ENCODE measurements around the gene ZNF77. TPM values are rescaled to one million over a fixed set of nuclear protein-coding genes. Genes with fewer than 3 reads are reported as not detected.
"Not testable (repeated sequence)": the region's sequence is repeated elsewhere in the genome, so short reads cannot be mapped to it uniquely, and the experiment has no call there.

Gene ZNF77
- polyA plus RNA-seq, 1 of the 3 experiments (the other 2 are of a cell fraction): 4.4 TPM

DNA sequence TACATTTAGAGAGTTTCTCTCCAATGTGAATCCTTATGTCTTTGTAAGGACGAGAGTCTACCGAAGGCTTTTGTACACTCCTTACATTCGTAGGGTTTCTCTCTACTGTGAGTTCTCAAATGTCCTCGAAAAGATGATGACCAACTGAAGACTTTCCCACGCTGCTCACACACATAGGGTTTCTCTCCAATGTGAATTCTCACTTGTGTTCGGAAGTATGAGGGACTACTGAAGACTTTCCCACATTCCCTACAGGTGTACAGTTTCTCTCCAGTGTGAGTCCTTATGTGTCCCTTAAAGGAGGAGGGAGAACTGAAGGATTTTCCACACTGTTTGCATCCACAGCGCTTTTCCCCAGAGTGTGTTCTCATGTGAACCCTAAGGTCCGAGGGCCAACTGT, 48.1 kb downstream of the ZNF77 start (continued):
- TF ChIP-seq POLR2AphosphoS5 (IDR thresholded peaks at IDR 0.05; ENCODE audit: low read depth, low read length) (no peak), FOXM1 (IDR thresholded peaks at IDR 0.05; ENCODE audit: low read depth) (no peak), EP300 (IDR thresholded peaks at IDR 0.05; ENCODE audit: borderline replicate concordance in 1 of 2, low read depth in 1 of 2, low read length in 1 of 2) (no peak), ELF1 (IDR thresholded peaks at IDR 0.05) (no peak), FOSL2 (IDR thresholded peaks at IDR 0.05; ENCODE audit: borderline replicate concordance, low read depth) (no peak), YY1 (IDR thresholded peaks at IDR 0.05; ENCODE audit: low read depth) (no peak), RFX5 (IDR thresholded peaks at IDR 0.05; ENCODE audit: low read length) (no peak)

DNA sequence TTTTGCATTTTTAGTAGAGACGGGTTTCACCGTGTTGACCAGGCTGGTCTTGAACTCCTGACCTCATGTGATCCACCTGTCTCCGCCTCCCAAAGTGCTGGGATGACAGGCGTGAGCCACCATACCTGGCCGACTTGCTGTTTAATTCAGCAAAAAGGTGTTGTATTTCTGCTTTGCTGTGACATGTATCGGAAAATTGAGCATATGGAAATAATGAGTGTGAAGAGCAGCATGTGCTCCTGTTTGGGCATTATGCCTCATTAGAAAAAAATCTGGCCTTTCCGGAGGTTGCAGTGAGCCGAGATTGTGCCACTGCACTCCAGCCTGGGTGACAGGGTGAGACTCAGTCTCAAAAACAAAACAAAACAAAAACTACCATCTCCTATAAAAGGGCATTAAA, 54.2 kb downstream of the ZNF77 start:
- H3K9me2 ChIP-seq; H3K4me3 ChIP-seq (ENCODE audit: low read depth in 2 of 2, low read length in 1 of 2); H3K9ac ChIP-seq; H3K9me3 ChIP-seq; H3K4me1 ChIP-seq (ENCODE audit: control insufficient read depth in 1 of 2, insufficient read depth in 2 of 2, low read depth in 1 of 2, low read length in 1 of 2); H3K27me3 ChIP-seq (ENCODE audit: insufficient read depth); POLR2A ChIA-PET; H4K20me1 ChIP-seq (ENCODE audit: insufficient read depth); H3K79me2 ChIP-seq (ENCODE audit: insufficient read depth); H3K4me2 ChIP-seq; H2AFZ ChIP-seq (ENCODE audit: low read depth); H3K27ac ChIP-seq (ENCODE audit: low read depth in 2 of 2, low read length in 1 of 2); H3K36me3 ChIP-seq (replicated peaks in 1 of 2; ENCODE audit: control insufficient read depth in 1 of 2, insufficient read depth in 2 of 2, low read length in 1 of 2); H3F3A ChIP-seq (replicated peaks; ENCODE audit: insufficient read depth); DNase-seq: not testable (repeated sequence)
- CTCF ChIA-PET: interaction anchor here (1.0 kb wide), 1 partner anchor 50 kb away, joined by 3 read pairs; the partner anchor contains the start of gene ZNF555
- WGBS (ENCODE audit: low lambda C conversion rate): 56% methylated on average over 8 of the region's 8 CpGs

DNA sequence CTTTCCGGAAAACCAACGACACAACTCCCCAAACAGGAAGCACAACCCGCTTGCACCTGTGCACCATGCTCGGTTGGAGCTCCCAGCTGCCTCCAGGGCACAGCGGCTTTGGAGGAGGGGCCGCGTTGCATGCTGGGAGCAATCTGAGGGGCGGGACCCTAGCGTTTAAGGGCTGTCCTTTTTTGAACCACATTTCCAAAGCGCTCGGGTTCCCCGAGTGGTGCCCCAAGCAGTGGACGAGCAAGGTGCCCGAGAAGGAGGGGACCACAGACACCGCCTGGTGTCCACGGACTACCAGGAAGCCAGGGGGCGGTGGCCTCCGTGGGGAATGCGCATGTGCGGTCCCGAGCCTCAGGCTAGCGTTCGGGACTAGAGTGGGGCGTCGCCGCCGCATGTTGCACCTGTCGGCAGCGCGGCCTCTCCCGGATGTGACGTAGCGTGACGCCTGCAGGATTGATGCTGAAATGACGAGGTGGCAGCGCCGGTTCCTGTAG, 56.0 kb downstream of the ZNF77 start:
- Histone ChIP-seq H3K9me2 (no peaks in the 10 kb centered on the region), H3K36me3 (replicated peaks in 1 of 2; ENCODE audit: control insufficient read depth in 1 of 2, insufficient read depth in 2 of 2, low read length in 1 of 2) (no peaks in the 10 kb centered on the region), H3K27me3 (ENCODE audit: insufficient read depth) (no peaks in the 10 kb centered on the region), H2AFZ (ENCODE audit: low read depth) (no peak overlapping the region), H4K20me1 (ENCODE audit: insufficient read depth) (no peaks in the 10 kb centered on the region), H3K9me3 (no peaks in the 10 kb centered on the region), H3K4me1 (ENCODE audit: control insufficient read depth in 1 of 2, insufficient read depth in 2 of 2, low read depth in 1 of 2, low read length in 1 of 2) (peaks cover 0 to 3% of the 10 kb centered on the region in 2 experiments; a peak in 1 of 4 replicates), H3K4me2 (no peak overlapping the region), H3K9ac (no peak overlapping the region), H3F3A (replicated peaks; ENCODE audit: insufficient read depth) (no peaks in the 10 kb centered on the region), H3K4me3 (ENCODE audit: low read depth in 2 of 2, low read length in 1 of 2) (no peak overlapping the region), H3K27ac (ENCODE audit: low read depth in 2 of 2, low read length in 1 of 2) (no peak overlapping the region), H3K79me2 (ENCODE audit: insufficient read depth) (no peaks in the 10 kb centered on the region)
- ChIA-PET POLR2A (interaction anchor here (2.1 kb wide), 1 partner anchor 61 kb away, joined by 8 read pairs; no protein-coding TSS in a partner anchor), CTCF (interaction anchor here (0.6 to 2.6 kb wide), 7 partner anchors 12 to 275 kb away, joined by 3 to 25 read pairs (median 6); partner anchors contain the start of genes ZNF555, ZNF57 and ZNF77)
- 85% methylated on average over 24 of the region's 37 CpGs for WGBS (ENCODE audit: low lambda C conversion rate)
- DNase-seq: no peak
- TF ChIP-seq, protein P1, sequence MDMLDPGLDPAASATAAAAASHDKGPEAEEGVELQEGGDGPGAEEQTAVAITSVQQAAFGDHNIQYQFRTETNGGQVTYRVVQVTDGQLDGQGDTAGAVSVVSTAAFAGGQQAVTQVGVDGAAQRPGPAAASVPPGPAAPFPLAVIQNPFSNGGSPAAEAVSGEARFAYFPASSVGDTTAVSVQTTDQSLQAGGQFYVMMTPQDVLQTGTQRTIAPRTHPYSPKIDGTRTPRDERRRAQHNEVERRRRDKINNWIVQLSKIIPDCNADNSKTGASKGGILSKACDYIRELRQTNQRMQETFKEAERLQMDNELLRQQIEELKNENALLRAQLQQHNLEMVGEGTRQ (IDR thresholded peaks at IDR 0.05; ENCODE audit: borderline replicate concordance, low read depth, low read length): no peak
- TF ChIP-seq MXI1 (IDR thresholded peaks at IDR 0.05; ENCODE audit: low read depth, low read length): no peak
- TF ChIP-seq FOXM1 (IDR thresholded peaks at IDR 0.05; ENCODE audit: low read depth): no peak
- TF ChIP-seq EP300 (IDR thresholded peaks at IDR 0.05; ENCODE audit: borderline replicate concordance in 1 of 2, low read depth in 1 of 2, low read length in 1 of 2): no peak
- no peak for TF ChIP-seq FOXJ3 (CRISPR knock-in tag; IDR thresholded peaks at IDR 0.05)
- TF ChIP-seq FOSL2 (IDR thresholded peaks at IDR 0.05; ENCODE audit: borderline replicate concordance, low read depth): no peak
- TF ChIP-seq, protein P2, sequence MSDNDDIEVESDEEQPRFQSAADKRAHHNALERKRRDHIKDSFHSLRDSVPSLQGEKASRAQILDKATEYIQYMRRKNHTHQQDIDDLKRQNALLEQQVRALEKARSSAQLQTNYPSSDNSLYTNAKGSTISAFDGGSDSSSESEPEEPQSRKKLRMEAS (IDR thresholded peaks at IDR 0.05; ENCODE audit: low read depth): no peak
- TF ChIP-seq TEAD4 (IDR thresholded peaks at IDR 0.05; ENCODE audit: borderline replicate concordance, insufficient read depth): no peak
- TF ChIP-seq GABPA (IDR thresholded peaks at IDR 0.05; ENCODE audit: low read depth): no peak
- no peak for TF ChIP-seq RXRA (IDR thresholded peaks at IDR 0.05; ENCODE audit: borderline replicate concordance, low read depth)
- TF ChIP-seq, protein P3, sequence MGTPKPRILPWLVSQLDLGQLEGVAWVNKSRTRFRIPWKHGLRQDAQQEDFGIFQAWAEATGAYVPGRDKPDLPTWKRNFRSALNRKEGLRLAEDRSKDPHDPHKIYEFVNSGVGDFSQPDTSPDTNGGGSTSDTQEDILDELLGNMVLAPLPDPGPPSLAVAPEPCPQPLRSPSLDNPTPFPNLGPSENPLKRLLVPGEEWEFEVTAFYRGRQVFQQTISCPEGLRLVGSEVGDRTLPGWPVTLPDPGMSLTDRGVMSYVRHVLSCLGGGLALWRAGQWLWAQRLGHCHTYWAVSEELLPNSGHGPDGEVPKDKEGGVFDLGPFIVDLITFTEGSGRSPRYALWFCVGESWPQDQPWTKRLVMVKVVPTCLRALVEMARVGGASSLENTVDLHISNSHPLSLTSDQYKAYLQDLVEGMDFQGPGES (IDR thresholded peaks at IDR 0.05; ENCODE audit: low read depth, low read length): no peak
- TF ChIP-seq CHD2 (IDR thresholded peaks at IDR 0.05; ENCODE audit: low read length, partially characterized antibody): no peak
- no peak for TF ChIP-seq TCF12 (IDR thresholded peaks at IDR 0.05)
- TF ChIP-seq, protein P4, sequence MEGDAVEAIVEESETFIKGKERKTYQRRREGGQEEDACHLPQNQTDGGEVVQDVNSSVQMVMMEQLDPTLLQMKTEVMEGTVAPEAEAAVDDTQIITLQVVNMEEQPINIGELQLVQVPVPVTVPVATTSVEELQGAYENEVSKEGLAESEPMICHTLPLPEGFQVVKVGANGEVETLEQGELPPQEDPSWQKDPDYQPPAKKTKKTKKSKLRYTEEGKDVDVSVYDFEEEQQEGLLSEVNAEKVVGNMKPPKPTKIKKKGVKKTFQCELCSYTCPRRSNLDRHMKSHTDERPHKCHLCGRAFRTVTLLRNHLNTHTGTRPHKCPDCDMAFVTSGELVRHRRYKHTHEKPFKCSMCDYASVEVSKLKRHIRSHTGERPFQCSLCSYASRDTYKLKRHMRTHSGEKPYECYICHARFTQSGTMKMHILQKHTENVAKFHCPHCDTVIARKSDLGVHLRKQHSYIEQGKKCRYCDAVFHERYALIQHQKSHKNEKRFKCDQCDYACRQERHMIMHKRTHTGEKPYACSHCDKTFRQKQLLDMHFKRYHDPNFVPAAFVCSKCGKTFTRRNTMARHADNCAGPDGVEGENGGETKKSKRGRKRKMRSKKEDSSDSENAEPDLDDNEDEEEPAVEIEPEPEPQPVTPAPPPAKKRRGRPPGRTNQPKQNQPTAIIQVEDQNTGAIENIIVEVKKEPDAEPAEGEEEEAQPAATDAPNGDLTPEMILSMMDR (IDR thresholded peaks at IDR 0.05): no peak
- TF ChIP-seq GATA2 (CRISPR knock-in tag; IDR thresholded peaks at IDR 0.05): no peak
